Measurements from ENCODE around the gene KIAA0319L.

GRCh38 chr1:35511305-35511704, 45.9 kb downstream of the KIAA0319L start:
- TF ChIP-seq CTCF (IDR thresholded peaks at IDR 0.05) (no peak), POLR2AphosphoS5 (IDR thresholded peaks at IDR 0.05) (no peak)

Measured in prostate gland (tissue), 2 donors.